SK-N-SH (cell line): Measurements from ENCODE around the gene TRIM58. TPM values are rescaled to one million over a fixed set of nuclear protein-coding genes. Genes with fewer than 3 reads are reported as not detected.

ENCODE experiments used
- CTCF ChIA-PET: fragments of 300-600, 350-600 bp; formaldehyde crosslinking; extraction: SDS; loops from one replicate; lab custom pipeline; 2021; lab: Yijun Ruan, JAX
- POLR2A ChIA-PET: fragments of 350-600 bp; sonication (Branson Sonifier 250); formaldehyde crosslinking; extraction: SDS; loops from one replicate; lab custom pipeline; 2020; ENCODE audit warnings: antibody characterized with exemption, inconsistent platforms; lab: Yijun Ruan, JAX
- DNase-seq: peaks from one replicate; pipeline ENCODE4 v3.0.0; 2012
- H2AFZ ChIP-seq: fragments of 200-600 bp; sonication (generic); 2 replicates; pipeline ENCODE4 v1.8.1; 2016; ENCODE audit warnings: antibody characterized with exemption, mild to moderate bottlenecking, low read depth
- H3F3A ChIP-seq: fragments of 200-600 bp; sonication (generic); replicated peaks from 2 replicates; pipeline ENCODE3; 2016; ENCODE audit warnings: antibody characterized with exemption, mild to moderate bottlenecking; ENCODE audit not compliant: insufficient read depth
- H3K27ac ChIP-seq, 2 experiments: fragments of 200-500 bp in 1 of 2; fragments of 200-600 bp in 1 of 2; sonication (Bioruptor generic) in 1 of 2; sonication (generic), shearing (Covaris generic) in 1 of 2; 2 replicates each; pipeline versions ENCODE4 v1.5.1 to v1.6.1; 2014 to 2016; ENCODE audit warnings: low read depth in 2 of 2, inconsistent platforms in 1 of 2, low read length in 1 of 2, mild to moderate bottlenecking in 1 of 2, mixed read lengths in 1 of 2
- H3K27me3 ChIP-seq: fragments of 200-600 bp; sonication (generic), shearing (Covaris generic); 2 replicates; pipeline ENCODE4 v1.6.1; 2016; ENCODE audit warnings: mixed run types; ENCODE audit not compliant: insufficient read depth
- H3K36me3 ChIP-seq, 2 experiments: fragments of 200-500 bp in 1 of 2; fragments of 200-600 bp in 1 of 2; sonication (Bioruptor generic) in 1 of 2; sonication (generic) in 1 of 2; replicated peaks in 1 of 2; 2 replicates each; pipeline versions ENCODE3 to v1.5.1; 2014 to 2016; ENCODE audit warnings: low read length in 1 of 2, mild to moderate bottlenecking in 1 of 2; ENCODE audit not compliant: insufficient read depth in 2 of 2, control insufficient read depth in 1 of 2
- H3K4me1 ChIP-seq, 2 experiments: fragments of 200-500 bp in 1 of 2; fragments of 200-600 bp in 1 of 2; sonication (Bioruptor generic) in 1 of 2; sonication (generic), shearing (Covaris generic) in 1 of 2; 2 replicates each; pipeline versions ENCODE4 v1.5.1 to v1.6.1; 2014 to 2016; ENCODE audit warnings: low read depth in 1 of 2, low read length in 1 of 2, mixed run types in 1 of 2; ENCODE audit not compliant: insufficient read depth in 2 of 2, control insufficient read depth in 1 of 2
- H3K4me2 ChIP-seq: fragments of 200-600 bp; sonication (generic), shearing (Covaris generic); 2 replicates; pipeline ENCODE4 v1.6.1; 2017; ENCODE audit warnings: mixed run types
- H3K4me3 ChIP-seq, 2 experiments: fragments of 200-500 bp in 1 of 2; fragments of 200-600 bp in 1 of 2; sonication (Bioruptor generic) in 1 of 2; sonication (generic), shearing (Covaris generic) in 1 of 2; 2 replicates each; pipeline versions ENCODE4 v1.5.1 to v1.8.1; 2014 to 2016; ENCODE audit warnings: low read depth in 2 of 2, inconsistent platforms in 1 of 2, low read length in 1 of 2, mild to moderate bottlenecking in 1 of 2, mixed read lengths in 1 of 2, moderate library complexity in 1 of 2
- H3K79me2 ChIP-seq: fragments of 200-600 bp; sonication (generic); 2 replicates; pipeline ENCODE4 v1.8.1; 2017; ENCODE audit warnings: mild to moderate bottlenecking; ENCODE audit not compliant: insufficient read depth
- H3K9ac ChIP-seq: fragments of 200-600 bp; sonication (generic); 2 replicates; pipeline ENCODE4 v1.6.1; 2017; ENCODE audit warnings: mixed run types
- H3K9me2 ChIP-seq: fragments of 200-600 bp; sonication (generic); 2 replicates; pipeline ENCODE4 v1.6.1; 2017; ENCODE audit warnings: mixed run types
- H3K9me3 ChIP-seq: fragments of 200-600 bp; sonication (generic); 2 replicates; pipeline ENCODE4 v1.6.1; 2017; ENCODE audit warnings: mixed run types, mild to moderate bottlenecking, moderate library complexity
- H4K20me1 ChIP-seq: fragments of 200-600 bp; sonication (generic); 2 replicates; pipeline ENCODE4 v1.6.1; 2017; ENCODE audit warnings: mild to moderate bottlenecking, mixed run types; ENCODE audit not compliant: insufficient read depth
- FOSL2 ChIP-seq: IDR thresholded peaks from 2 replicates; pipeline ENCODE4 v1.4.0; 2012; ENCODE audit warnings: low read depth, mild to moderate bottlenecking, moderate library complexity, borderline replicate concordance
- GABPA ChIP-seq: IDR thresholded peaks from 2 replicates; pipeline ENCODE4 v1.4.0; 2012; ENCODE audit warnings: low read depth, mild to moderate bottlenecking
- MXI1 ChIP-seq: IDR thresholded peaks from 2 replicates; pipeline ENCODE4 v1.6.1; 2012; ENCODE audit warnings: mild to moderate bottlenecking, low read depth, low read length, improper control_type of control experiment
- TAF1 ChIP-seq: IDR thresholded peaks from 2 replicates; pipeline ENCODE4 v1.6.1; 2012; ENCODE audit warnings: low read depth, mild to moderate bottlenecking, low read length, moderate library complexity, borderline replicate concordance
- USF1 ChIP-seq: IDR thresholded peaks from 2 replicates; pipeline ENCODE4 v1.4.0; 2012; ENCODE audit warnings: low read depth, borderline replicate concordance
- ZBTB33 ChIP-seq: IDR thresholded peaks from 2 replicates; pipeline ENCODE4 v1.4.0; 2012; ENCODE audit warnings: low read depth, borderline replicate concordance
- WGBS: methylation state at CpG from one replicate; pipeline ENCODE4 v1.1.6; 2017; ENCODE audit warnings: low lambda C conversion rate; 5-methylcytosine and 5-hydroxymethylcytosine counted together
- polyA plus RNA-seq, 3 experiments: library from polyadenylated mRNA; depleted of rRNA; stranded (reverse); fragments of >200 nt; gene quantifications; 2 replicates each; pipeline ENCODE4 v1.2.3, GENCODE V29; 2012
- TF ChIP-seq, protein P1 (sequence below): IDR thresholded peaks from 2 replicates; pipeline ENCODE4 v1.6.1; 2012; ENCODE audit warnings: mild to moderate bottlenecking, low read depth, low read length, moderate library complexity
- TF ChIP-seq, protein P2 (sequence below): IDR thresholded peaks from 2 replicates; pipeline ENCODE4 v1.4.0; 2012; ENCODE audit warnings: low read depth

Gene TRIM58
- polyA plus RNA-seq, 1 of the 3 experiments (the other 2 are of a cell fraction): 0.35 TPM

GRCh38 chr1:247905910-247906503 is 49.0 kb downstream of the TRIM58 start:
- Histone ChIP-seq H3K27me3 (no peaks in the 10 kb centered on the region), H3K27ac (peak overlapping the region in 1 of 2 experiments; percentile 66; a peak in 2 of 4 replicates), H2AFZ (peak overlapping the region; percentile 68; the same call in 1 of the 2 replicates), H3K9me2 (no peaks in the 10 kb centered on the region), H3K79me2 (no peaks in the 10 kb centered on the region), H3K36me3 (no peaks in the 10 kb centered on the region), H3K9ac (no peak overlapping the region)
- DNase-seq: no peak
- CTCF ChIA-PET: no interaction called here
- POLR2A ChIA-PET: no interaction called here
- TF ChIP-seq TAF1 (no peak), FOSL2 (no peak), USF1 (no peak), MXI1 (no peak), ZBTB33 (no peak), GABPA (no peak)
- TF ChIP-seq, protein P1, sequence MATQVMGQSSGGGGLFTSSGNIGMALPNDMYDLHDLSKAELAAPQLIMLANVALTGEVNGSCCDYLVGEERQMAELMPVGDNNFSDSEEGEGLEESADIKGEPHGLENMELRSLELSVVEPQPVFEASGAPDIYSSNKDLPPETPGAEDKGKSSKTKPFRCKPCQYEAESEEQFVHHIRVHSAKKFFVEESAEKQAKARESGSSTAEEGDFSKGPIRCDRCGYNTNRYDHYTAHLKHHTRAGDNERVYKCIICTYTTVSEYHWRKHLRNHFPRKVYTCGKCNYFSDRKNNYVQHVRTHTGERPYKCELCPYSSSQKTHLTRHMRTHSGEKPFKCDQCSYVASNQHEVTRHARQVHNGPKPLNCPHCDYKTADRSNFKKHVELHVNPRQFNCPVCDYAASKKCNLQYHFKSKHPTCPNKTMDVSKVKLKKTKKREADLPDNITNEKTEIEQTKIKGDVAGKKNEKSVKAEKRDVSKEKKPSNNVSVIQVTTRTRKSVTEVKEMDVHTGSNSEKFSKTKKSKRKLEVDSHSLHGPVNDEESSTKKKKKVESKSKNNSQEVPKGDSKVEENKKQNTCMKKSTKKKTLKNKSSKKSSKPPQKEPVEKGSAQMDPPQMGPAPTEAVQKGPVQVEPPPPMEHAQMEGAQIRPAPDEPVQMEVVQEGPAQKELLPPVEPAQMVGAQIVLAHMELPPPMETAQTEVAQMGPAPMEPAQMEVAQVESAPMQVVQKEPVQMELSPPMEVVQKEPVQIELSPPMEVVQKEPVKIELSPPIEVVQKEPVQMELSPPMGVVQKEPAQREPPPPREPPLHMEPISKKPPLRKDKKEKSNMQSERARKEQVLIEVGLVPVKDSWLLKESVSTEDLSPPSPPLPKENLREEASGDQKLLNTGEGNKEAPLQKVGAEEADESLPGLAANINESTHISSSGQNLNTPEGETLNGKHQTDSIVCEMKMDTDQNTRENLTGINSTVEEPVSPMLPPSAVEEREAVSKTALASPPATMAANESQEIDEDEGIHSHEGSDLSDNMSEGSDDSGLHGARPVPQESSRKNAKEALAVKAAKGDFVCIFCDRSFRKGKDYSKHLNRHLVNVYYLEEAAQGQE: no peak
- TF ChIP-seq, protein P2, sequence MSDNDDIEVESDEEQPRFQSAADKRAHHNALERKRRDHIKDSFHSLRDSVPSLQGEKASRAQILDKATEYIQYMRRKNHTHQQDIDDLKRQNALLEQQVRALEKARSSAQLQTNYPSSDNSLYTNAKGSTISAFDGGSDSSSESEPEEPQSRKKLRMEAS: no peak
- TF ChIP-seq, all 33 proteins: peak for 0
- WGBS: 5% methylated on average over 9 of the region's 9 CpGs
- Histone ChIP-seq H4K20me1 (no peaks in the 10 kb centered on the region), H3K9me3 (no peaks in the 10 kb centered on the region), H3F3A (peaks cover 8% of the 10 kb centered on the region), H3K4me3 (peak overlapping the region in 1 of 2 experiments; percentile 58; a peak in 3 of 4 replicates), H3K4me2 (peak overlapping the region; percentile 61), H3K4me1 (no peaks in the 10 kb centered on the region)
